Measurements from ENCODE around the gene RRAD.

RRAD gene

DNA sequence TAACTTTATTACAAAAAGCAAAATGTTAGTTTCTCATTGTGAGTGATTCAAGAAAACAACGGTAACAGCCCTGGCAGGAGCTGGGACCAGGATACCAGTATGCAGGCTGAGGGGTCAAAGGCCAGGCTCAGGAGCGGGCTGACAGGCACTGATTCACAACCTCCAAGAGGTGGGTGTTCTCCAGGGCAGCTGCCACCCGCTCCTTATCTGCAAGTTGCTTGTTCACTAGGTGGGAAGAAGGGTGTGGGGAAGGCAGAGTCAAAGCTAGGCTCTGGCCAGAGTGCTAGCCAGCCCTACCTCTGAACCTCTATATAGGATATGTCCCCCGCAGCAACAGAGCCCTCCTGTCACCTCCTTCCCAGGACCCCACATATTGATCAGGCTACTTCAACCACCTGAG is 6.7 kb upstream of the RRAD start:
- in situ Hi-C loops (cut with MboI; ENCODE audit: low pct_unique_long_range_greater_than_20kb, low sequenced_read_pairs, unreplicated experiment), result no loop called here
- TF ChIP-seq, protein P1, sequence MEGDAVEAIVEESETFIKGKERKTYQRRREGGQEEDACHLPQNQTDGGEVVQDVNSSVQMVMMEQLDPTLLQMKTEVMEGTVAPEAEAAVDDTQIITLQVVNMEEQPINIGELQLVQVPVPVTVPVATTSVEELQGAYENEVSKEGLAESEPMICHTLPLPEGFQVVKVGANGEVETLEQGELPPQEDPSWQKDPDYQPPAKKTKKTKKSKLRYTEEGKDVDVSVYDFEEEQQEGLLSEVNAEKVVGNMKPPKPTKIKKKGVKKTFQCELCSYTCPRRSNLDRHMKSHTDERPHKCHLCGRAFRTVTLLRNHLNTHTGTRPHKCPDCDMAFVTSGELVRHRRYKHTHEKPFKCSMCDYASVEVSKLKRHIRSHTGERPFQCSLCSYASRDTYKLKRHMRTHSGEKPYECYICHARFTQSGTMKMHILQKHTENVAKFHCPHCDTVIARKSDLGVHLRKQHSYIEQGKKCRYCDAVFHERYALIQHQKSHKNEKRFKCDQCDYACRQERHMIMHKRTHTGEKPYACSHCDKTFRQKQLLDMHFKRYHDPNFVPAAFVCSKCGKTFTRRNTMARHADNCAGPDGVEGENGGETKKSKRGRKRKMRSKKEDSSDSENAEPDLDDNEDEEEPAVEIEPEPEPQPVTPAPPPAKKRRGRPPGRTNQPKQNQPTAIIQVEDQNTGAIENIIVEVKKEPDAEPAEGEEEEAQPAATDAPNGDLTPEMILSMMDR (IDR thresholded peaks at IDR 0.05; ENCODE audit: extremely low read depth, insufficient read depth, missing control alignments), result no peak
- no peak for DNase-seq (ENCODE audit: low spot score)

- TF ChIP-seq, protein P1 (IDR thresholded peaks at IDR 0.05; ENCODE audit: extremely low read depth, insufficient read depth, missing control alignments), result no peak
- in situ Hi-C loops (cut with MboI; ENCODE audit: low pct_unique_long_range_greater_than_20kb, low sequenced_read_pairs, unreplicated experiment), result no loop called here
- DNase-seq (ENCODE audit: low spot score), result no peak
Observed at GRCh38 chr16:66931665-66932064, 6.3 kb upstream of the RRAD start.

- in situ Hi-C loops (cut with MboI; ENCODE audit: low pct_unique_long_range_greater_than_20kb, low sequenced_read_pairs, unreplicated experiment), result no loop called here
- TF ChIP-seq, protein P1 (IDR thresholded peaks at IDR 0.05; ENCODE audit: extremely low read depth, insufficient read depth, missing control alignments), result no peak
Observed at GRCh38 chr16:66930189-66930588, 4.9 kb upstream of the RRAD start.

GRCh38 chr16:66928702-66929388 is 3.5 kb upstream of the RRAD start:
- in situ Hi-C loops (cut with MboI; ENCODE audit: low pct_unique_long_range_greater_than_20kb, low sequenced_read_pairs, unreplicated experiment), result no loop called here
- DNase-seq (ENCODE audit: low spot score), result no peak

More at GRCh38 chr16:66930189-66930588, 4.9 kb upstream of the RRAD start:
- DNase-seq (ENCODE audit: low spot score), result no peak

GRCh38 chr16:66927918-66928649 is 2.7 kb upstream of the RRAD start:
- no peak for DNase-seq (ENCODE audit: low spot score)
- in situ Hi-C loops (cut with MboI; ENCODE audit: low pct_unique_long_range_greater_than_20kb, low sequenced_read_pairs, unreplicated experiment), result no loop called here
- TF ChIP-seq, protein P1 (IDR thresholded peaks at IDR 0.05; ENCODE audit: extremely low read depth, insufficient read depth, missing control alignments), result no peak

More at GRCh38 chr16:66928702-66929388, 3.5 kb upstream of the RRAD start:
- TF ChIP-seq, protein P1 (IDR thresholded peaks at IDR 0.05; ENCODE audit: extremely low read depth, insufficient read depth, missing control alignments), result peak; percentile 53

GRCh38 chr16:66926961-66927436 is 1.7 kb upstream of the RRAD start:
- peak; percentile 74 for DNase-seq (ENCODE audit: low spot score)
- TF ChIP-seq, protein P1 (IDR thresholded peaks at IDR 0.05; ENCODE audit: extremely low read depth, insufficient read depth, missing control alignments), result no peak
- in situ Hi-C loops (cut with MboI; ENCODE audit: low pct_unique_long_range_greater_than_20kb, low sequenced_read_pairs, unreplicated experiment), result no loop called here
